ENCODE measurements around the gene ZNF330.

DNA sequence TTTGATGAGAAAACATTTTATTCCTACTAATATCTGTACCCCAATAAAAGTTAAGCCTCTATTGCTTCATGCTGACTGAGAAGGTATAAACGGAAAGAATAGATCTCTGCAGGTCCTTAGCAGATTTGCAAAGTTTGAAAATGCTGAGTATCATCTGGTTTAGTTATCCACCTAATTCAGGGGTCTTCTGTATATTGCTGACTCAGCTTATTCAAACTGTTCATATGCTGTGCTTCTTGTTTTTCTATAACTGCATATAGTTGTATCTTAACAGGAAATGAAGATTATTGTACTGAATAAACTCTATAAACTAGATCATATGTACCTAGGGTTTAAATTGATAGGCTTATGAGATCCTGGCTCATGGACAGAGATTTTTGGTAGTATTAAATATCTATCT lies 23.7 kb downstream of the ZNF330 start:
- TF ChIP-seq, protein P1, sequence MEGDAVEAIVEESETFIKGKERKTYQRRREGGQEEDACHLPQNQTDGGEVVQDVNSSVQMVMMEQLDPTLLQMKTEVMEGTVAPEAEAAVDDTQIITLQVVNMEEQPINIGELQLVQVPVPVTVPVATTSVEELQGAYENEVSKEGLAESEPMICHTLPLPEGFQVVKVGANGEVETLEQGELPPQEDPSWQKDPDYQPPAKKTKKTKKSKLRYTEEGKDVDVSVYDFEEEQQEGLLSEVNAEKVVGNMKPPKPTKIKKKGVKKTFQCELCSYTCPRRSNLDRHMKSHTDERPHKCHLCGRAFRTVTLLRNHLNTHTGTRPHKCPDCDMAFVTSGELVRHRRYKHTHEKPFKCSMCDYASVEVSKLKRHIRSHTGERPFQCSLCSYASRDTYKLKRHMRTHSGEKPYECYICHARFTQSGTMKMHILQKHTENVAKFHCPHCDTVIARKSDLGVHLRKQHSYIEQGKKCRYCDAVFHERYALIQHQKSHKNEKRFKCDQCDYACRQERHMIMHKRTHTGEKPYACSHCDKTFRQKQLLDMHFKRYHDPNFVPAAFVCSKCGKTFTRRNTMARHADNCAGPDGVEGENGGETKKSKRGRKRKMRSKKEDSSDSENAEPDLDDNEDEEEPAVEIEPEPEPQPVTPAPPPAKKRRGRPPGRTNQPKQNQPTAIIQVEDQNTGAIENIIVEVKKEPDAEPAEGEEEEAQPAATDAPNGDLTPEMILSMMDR (IDR thresholded peaks at IDR 0.05; ENCODE audit: low read depth, low read length), result no peak
- no peak for TF ChIP-seq EZH2phosphoT487 (IDR thresholded peaks at IDR 0.05; ENCODE audit: low read depth)
